ENCODE results near the gene SLC26A1.
A peak's percentile ranks its signal among the peaks of the same experiment; 100 is the strongest.
"Not testable (repeated sequence)": the region's sequence is repeated elsewhere in the genome, so short reads cannot be mapped to it uniquely, and the experiment has no call there.

Gene SLC26A1

DNA sequence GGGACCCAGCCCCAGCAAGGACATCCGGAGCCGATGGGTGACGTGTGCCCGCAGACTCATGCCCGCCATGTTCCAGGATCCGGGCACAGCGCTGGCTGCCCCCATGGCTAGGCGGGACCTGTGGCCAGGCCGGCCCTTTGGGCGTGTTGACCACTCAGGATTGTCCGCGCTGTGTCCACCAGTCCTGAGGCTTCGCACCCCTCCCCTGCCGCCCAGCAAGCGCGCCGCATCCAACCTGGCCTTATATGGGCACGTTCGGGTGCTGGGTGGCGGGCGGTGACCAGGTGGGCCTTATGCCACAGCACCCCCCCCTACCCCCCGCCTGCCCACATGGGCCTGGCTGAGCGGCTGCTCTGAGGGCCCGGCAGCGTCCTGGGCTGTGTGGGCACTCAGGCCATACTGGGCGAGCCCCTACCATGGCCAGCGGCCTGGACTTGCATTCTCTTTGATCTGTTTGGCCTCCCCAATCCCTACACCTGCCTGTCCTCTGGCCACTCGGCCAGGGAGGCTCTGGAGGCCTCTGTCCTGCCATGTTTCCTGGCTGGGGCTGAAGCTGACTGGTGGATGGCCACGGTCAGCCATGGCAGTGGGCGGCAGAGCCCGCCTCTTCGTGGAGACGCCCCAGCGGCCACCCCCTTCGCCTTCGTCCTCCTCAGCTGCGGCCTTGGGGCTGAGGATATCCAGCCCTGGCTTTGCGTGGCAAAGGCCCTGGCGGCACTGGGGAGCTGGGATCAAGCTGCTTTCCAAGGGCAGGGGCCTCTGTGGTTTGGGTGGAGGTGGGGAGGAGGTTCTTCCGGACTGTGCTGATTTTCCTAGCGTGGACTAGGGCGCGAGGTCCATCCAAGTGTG is 20.2 kb upstream of the SLC26A1 start:
- no peak for DNase-seq (ENCODE audit: low spot score)

DNA sequence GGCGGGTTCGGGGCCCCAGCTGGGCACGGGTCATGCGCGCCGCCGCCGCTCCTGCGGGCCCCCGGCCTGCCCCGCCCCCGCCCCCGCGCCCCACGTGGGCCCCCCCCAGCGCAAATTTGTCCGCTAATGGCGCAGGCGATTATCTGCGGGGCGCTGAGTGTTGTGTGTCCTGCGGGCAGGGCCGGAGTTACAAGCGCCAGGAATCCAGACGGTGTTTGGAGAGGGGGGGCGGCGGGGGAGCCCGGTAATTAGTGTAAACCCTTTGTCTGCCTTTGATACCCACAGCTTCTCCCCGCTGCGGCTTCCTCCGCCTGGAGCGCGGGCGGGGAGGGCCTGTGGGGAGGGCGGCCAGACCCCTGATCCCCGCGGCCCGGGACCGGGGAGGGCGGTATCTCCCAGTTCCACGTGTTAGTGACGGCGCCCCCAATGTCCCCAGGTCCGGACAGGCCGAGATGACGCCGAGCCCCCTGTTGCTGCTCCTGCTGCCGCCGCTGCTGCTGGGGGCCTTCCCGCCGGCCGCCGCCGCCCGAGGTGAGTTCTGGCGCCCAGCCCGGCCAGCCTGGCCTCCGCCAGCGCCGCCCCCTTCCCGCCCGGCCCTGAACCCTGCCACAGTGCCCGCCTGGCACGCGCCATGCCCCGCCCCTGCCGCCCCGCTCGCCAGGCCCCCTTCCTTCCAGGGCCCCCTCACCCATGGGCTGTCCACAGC is 19.0 kb upstream of the SLC26A1 start:
- DNase-seq (ENCODE audit: low spot score) = no peak

DNA sequence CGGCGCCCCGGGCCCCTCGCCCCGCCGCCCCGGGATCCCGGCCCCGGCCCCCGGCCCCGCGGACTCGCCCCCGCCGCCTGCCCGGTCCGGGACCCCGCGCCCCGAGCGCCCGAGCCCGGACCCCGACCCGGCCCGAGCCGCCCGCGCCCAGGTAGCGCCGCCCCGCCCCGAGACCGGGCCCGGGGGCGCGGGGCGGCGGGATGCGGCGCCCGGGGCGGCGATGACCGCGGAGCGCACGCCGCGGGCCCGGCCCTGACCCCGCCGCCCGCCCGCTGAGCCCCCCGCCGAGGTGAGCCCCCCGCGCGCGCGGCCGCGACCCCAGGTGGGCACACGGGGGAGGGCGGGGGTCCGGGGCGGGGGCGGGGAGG is 18.4 kb upstream of the SLC26A1 start:
- DNase-seq (ENCODE audit: low spot score) = no peak

DNA sequence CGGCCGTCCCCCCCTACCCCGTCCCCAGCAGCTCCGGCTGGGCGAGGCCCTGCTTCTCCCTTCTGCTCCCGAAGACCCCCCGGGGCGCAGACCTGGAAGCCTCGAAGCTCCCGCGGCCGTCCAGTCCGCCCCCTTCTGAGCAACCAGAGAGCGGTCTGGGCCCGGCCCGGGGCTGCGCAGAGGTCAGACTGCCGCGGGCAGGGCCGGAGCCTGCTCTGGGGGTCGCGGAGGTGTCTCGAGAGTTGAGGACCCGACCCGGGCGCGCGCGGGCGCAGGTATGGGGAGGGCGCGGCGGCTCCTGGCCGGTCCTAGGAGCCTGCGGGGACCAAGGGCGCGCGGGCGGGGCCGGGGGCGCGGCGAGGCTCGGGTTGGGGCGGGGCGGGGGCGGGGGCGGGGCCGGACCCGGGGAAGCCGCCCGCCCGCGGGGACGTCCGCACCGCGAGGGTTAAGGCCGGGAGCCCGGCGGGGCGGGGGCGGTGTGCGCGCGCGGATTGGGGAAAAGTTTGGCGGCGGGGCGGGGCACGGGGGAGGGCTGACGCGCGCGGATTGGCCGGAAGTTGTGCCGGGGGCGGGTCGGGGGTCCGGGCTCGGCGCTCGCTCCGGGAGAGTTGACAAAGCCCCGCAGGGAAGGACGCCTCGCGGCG is 17.9 kb upstream of the SLC26A1 start, which contains the start of gene FGFRL1:
FGFRL1 (plus strand) TSS at position 605 of the 644 bp plus-strand sequence. CDS start 860 bp downstream, outside the sequence.
- peak; percentile 87 for DNase-seq (ENCODE audit: low spot score)

DNA sequence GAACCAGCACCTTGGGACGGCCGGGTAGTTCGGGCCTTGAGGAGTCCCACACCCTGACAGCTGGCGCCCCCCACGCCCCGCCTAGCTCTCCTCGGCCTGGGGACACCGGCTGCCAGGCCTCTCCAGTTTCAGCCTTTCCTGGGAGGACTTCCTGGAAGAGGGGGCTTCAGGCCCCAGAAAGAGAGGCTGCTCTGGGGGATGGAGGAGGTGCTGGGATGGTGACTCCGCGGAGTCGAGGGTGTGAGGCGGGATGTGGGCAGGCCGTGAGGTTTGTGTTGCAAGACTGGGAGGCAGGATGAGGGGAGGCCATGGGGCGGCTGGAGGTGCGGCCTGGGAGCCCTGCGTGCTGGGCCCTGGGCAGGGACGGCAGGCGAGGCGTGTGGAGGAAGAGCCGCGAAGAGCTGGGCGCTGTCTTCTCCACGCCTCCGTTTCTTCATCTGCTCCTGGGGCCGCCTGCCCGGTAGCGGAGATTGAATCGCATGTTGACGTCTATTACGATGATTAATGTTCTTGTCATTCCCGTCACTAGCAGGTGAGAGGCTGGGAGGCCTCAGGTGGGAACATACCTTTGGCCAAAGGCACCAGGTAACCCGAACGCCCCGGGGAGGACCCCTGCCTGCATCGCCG is 17.3 kb upstream of the SLC26A1 start:
- DNase-seq (ENCODE audit: low spot score) = no peak

DNA sequence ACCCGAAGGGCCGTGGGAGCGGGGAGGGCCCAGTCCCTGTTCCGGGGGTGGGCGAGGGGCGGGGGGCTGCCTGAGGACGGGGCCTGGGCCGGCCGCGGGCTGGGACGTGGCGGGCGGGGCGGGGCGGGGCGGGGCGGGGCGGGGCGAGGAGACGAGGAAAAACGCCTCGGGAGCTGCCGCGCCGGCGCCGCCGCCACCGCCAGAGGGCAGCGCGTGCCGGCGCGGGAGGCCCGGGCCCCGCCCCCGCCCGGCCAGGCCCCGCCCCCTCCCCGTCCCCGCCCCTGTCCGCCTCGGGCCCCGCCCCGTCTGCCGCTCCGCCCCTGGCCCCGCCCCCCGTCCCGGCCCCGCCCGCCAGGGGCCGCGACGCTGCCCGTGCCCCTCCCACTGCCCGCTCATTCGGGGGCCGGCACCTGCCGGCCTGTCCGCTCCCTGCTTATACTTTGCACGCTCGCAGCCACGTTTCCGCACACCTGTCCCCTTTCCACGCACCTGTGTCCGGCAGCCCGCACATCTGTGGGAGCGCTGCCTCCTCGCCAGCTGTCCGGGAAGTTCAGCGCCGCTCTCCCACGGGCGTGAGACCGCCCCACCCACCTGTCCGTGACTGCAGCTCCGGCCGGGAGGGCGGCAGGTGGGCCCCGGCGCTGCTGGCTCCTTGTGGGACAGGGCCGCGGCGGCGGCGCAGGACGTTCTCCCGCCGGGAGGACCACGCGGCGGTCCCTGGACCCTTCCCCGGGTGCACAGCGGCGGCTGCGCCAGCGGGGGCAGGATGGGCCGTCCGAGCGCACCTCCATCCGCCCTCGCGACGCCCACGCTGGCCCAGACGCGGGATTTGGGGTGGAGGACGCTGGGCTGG is 16.6 kb upstream of the SLC26A1 start:
- DNase-seq (ENCODE audit: low spot score) = peak; percentile 85

DNA sequence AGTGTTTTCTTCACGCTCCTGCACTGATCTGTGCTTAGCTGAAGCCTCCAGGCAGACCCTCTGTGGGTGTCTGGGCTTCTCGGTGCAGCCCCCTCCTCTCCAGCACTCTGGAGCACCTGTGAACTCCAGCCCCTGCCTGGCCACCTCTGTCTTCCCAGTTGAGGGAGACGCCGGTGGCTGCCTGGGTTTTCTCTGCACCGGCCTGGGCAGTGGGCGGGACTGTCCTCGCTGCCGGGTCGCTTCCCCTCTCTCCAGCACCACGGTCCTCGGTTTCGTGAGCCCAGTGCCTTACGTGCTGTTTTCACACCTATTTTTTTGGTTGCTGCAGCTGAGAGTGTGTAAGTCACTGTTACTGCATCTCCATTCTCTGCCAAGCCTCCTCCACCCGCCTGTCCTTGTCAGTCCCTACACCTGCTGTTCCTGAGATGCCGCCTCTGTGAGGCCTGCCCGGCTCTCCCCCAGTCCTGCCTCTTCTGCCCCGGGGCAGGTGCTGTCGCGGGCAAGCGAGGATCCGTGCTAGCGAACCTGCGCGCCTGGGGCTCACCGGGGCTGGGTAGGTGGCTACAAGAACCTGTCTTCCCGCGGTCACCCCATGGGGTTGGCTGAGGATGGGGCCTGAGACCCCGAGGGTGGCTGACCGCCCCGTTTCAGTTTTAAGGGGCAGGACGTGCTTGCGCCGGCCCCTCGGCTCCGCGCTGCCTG is 15.8 kb upstream of the SLC26A1 start:
- no peak for DNase-seq (ENCODE audit: low spot score)

DNA sequence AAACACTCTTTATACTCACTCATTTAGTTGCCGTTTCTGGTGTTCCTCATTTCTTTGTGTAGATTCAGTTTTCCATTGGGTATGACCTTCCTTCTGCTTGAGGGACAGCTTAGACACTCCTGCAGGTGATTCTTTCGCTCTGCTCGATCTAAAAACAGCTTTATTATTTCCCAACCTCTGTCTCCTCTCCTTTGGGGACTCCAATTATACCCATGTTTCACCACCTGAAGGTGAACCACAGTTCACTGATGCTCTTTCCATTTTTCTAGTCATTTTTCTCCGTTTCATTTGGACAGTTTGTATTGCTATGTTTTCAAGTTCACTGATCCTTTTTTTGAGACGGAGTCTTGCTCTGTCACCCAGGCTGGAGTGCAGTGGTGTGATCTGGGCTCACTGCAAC is 13.7 kb upstream of the SLC26A1 start:
- no peak for DNase-seq (ENCODE audit: low spot score)

DNA sequence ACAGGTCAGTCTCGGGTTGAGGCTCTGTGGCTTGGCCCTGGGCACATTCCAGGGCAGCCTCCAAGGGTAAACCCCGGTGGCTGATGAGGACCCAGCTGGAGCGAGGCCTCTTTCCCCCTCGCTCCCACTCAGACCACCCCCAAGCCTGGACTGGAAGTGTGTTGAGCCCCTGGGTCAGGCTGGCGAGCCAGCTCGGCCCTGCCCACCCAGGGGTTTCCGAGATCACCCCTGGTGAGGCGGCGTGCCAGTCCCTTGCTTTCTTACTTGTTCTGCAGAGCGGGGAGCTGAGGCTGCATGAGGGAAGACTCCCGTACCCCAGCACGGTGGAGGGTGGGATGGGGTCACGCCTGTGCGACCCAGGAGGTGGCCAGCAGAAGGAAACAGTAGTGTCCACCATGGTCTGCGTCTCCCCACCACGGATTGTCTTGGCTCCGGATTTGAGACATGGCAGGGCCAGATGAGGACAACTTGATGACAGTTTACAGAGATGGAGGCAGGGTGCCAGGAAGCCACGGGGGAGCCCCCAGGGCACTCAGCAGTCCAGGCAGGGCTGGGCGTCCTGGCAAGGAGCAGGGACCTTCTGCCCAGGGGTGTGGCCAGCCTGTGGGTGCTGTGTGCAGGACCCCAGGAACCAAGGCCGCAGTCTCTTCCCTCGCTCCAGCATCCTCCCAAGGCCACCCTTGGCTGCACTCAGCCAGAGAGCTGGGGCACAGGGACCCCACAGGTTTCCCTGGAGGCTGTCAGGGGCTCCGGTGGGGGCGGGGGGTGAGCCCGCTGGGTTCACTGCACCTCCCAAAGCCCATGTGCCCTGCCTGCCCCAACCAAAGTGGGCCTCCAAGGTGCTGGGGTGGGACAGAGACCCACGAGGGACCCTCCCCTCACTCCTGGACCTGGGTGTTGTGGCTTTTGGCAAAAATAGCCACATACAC is 11.6 kb upstream of the SLC26A1 start:
- DNase-seq (ENCODE audit: low spot score) = no peak

DNA sequence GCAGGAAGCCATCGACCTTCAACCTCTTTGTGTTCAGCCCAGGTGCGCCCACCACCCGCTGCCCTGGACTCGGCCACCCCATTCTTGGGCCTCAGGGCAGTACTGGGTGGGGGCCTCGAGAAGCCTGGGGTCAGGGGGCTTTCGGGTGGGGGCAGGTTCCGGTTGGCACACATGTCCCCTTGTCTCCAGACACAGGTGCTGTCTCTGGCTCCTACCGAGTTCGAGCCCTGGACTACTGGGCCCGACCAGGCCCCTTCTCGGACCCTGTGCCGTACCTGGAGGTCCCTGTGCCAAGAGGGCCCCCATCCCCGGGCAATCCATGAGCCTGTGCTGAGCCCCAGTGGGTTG is 10.8 kb upstream of the SLC26A1 start:
- no peak for DNase-seq (ENCODE audit: low spot score)

DNA sequence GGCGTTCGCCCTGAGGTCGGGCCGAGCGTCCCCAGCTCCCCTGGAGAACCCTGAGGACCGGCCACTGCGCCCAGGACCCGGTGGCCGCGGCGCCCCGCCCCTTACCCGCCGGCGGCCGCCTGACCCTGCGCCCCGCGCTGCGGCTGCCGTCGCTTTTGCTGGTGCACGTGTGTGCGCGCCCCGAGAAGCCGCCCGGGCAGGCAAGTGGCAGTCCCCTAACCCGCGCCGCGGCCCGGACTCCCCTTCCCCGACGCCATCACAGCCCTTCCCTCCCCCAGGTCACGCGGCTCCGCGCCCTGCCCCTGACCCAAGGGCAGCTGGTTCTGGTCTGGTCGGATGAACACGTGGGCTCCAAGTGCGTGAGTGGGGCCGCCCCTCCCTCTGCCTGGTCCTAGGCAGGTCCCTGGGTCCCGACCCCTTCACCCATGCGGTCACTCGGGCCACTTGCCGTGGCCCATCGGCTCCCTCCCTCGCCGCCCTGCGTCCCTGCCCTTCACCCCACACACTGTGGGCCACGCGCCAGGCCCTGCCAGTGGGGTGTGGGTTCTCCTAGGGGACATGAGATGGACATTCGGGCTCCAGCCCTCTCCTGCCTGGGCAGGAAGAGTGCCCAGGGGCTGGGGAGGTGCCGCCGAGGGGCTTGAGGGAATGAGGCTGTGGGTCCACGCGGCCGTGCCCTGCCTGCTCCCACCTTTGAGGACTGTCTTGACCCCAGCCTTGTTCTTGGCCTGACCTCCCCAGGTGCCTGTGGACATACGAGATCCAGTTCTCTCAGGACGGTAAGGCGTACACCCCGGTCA is 10.3 kb upstream of the SLC26A1 start:
- DNase-seq (ENCODE audit: low spot score) = no peak

DNA sequence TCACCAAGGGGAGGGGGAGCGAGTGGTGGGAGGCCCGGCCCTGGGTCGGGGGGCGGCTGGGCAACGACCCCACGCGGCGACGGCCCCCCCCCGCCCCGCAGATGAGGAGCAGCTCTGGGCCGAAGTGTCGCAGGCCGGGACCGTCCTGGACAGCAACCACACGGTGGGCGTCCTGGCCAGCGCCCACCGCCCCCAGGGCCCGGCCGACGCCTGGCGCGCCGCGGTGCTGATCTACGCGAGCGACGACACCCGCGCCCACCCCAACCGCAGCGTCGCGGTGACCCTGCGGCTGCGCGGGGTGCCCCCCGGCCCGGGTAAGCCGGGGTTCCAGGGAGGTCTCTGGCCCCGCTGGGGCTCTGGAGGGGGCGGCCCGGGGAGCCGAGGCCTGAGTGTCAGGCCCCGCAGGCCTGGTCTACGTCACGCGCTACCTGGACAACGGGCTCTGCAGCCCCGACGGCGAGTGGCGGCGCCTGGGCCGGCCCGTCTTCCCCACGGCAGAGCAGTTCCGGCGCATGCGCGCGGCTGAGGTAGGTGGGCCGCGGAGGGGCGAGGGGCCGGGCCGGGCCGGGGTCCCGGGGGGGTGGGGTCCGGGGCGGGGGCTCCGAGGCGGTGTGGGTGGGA is 9.5 kb upstream of the SLC26A1 start:
- DNase-seq (ENCODE audit: low spot score) = no peak

DNA sequence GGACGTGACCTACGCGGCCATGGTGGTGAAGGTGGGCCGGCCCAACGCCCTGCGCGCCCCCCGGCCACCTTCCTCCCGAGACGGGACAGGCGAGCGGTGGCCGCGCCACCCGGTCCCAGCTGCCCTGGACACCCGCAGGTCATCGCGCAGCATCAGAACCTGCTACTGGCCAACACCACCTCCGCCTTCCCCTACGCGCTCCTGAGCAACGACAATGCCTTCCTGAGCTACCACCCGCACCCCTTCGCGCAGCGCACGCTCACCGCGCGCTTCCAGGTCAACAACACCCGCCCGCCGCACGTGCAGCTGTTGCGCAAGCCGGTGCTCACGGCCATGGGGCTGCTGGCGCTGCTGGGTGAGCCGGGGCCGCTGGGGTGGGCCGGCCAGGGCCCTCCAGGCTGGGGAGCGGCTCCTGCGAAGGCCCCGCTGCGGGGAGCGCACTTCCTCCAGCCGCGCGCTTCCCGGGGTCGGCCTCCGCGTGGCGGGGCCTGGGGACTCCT is 9.0 kb upstream of the SLC26A1 start:
- DNase-seq (ENCODE audit: low spot score) = no peak

DNA sequence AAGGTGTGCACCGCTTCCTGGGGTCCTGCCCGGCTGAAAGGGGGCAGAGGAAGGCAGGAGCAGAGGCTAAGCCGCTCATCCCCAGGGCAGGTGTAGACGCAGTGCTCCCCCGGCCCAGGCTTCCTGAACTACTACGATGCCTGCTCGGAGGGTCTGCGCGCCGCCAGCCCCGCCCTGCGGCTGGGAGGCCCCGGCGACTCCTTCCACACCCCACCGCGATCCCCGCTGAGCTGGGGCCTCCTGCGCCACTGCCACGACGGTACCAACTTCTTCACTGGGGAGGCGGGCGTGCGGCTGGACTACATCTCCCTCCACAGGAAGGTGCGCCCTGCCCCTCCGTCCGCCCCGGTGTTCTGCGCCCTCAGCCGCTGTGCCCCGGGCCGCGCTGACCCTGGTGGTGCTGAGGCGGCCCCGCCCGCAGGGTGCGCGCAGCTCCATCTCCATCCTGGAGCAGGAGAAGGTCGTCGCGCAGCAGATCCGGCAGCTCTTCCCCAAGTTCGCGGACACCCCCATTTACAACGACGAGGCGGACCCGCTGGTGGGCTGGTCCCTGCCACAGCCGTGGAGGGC is 8.4 kb upstream of the SLC26A1 start:
- DNase-seq (ENCODE audit: low spot score) = no peak

DNA sequence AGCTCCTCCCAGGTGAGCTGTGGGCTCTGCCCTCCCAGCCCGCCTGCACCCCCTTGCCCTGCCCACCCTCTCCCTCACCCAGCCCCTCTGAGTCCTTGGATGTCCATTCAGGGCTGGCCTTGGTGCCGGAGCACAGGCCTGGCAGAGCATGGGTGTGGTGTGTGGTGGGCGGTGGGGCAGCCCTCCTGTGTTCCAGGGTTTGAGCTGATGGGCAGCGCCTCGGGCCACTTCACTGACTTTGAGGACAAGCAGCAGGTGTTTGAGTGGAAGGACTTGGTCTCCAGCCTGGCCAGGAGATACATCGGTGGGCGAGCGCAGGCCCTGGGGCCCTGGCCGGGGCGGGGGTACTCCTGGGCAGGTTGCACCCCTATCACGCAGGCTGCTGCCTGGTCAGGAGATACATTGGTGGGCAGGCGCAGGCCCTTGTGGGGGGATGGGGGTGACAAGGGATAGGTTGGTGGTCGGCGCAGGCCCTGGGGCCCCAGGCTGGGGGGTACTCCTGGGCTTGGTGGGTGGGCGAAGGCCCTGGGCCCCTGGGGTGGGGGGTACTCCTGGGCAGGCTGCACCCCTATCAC is 7.6 kb upstream of the SLC26A1 start:
- no peak for DNase-seq (ENCODE audit: low spot score)

DNA sequence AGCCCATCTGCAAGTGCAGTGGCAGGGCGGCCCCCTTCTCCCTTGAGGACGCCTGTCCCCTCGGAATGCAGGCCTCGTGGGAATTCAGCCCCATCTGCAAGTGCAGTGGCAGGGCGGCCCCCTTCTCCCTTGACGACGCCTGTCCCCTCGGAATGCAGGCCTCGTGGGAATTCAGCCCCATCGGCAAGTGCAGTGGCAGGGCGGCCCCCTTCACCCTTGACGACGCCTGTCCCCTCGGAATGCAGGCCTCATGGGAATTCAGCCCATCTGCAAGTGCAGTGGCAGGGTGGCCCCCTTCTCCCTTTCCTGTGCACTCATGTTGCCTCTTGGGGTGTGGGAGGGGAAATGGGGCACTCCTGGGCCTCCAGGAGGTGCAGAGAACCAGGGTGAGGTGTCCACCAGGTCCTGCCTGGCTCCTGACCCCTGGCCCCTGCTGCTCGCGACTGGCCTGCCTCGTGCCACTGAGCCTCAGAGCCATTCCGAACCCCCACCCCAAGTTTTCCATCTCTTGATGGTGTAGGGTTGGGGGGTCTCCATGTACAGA is 6.8 kb upstream of the SLC26A1 start:
- no peak for DNase-seq (ENCODE audit: low spot score)

DNA sequence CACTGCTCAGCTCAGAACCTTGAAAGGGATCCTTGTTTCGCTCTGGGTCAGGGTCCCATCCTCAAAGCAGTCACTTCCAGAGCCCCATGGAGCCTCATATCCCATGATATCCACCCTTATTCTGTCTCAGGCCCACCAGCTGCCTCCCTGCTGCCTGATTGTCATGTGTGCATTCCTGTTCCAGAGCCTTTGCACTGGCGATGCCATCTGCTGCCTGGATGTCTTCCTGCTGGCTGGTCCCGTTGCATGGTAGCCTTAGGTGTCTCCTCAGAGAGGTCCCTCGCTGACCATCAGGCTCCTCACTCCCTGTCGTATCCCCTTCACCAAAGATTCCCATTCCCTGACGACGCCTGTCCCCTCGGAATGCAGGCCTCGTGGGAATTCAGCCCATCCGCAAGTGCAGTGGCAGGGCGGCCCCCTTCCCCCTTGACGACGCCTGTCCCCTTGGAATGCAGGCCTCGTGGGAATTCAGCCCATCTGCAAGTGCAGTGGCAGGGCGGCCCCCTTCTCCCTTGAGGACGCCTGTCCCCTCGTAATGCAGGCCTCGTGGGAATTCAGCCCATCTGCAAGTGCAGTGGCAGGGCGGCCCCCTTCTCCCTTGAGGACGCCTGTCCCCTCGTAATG is 6.1 kb upstream of the SLC26A1 start:
- DNase-seq (ENCODE audit: low spot score) = not testable (repeated sequence)

Measured in germinal center (tissue), 1 donor.